ELR (cell line): ENCODE results near the gene SPI1.

Source experiments
- DNase-seq: peaks from one replicate; pipeline ENCODE4 v3.0.0-alpha.2; 2015; ENCODE audit warnings: low read depth

Gene SPI1

DNA sequence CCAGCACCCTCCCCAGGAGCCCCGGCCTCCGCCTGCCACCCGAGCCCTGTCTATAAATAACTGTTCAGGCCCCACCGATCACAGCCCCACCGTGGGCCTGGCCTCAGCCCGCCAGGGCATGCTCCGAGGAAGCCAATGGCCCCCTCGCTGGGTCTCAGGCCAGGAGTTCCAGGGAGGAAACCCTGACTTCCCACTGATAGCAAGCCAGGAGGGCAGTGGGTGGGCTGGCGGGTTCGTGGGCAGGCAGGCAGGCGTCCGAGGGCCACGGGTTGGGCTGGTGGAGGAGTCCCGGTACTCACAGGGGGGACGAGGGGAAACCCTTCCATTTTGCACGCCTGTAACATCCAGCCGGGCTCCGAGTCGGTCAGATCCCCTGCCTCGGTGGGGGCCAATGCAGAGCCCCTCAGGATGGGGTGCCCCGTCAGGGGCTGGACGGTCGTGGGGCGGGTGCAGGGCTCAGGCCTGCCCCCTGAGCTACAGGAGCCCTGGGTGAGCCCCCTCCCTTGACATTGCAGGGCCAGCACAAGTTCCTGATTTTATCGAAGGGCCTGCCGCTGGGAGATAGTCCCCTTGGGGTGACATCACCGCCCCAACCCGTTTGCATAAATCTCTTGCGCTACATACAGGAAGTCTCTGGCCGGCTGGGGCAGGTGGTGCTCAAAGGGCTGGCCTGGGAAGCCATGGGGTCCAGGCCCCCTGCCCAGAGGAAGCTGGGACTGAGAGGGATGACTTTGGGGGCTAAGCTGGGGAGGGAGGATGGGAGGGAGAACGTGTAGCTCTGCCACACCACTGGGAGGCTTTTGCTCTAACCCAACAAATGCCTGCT is at the start of gene SPI1:
SPI1 (minus strand) TSS at position 538 of the 826 bp plus-strand sequence; CDS start at position 344, 194 bp downstream.
- no peak for DNase-seq

DNA sequence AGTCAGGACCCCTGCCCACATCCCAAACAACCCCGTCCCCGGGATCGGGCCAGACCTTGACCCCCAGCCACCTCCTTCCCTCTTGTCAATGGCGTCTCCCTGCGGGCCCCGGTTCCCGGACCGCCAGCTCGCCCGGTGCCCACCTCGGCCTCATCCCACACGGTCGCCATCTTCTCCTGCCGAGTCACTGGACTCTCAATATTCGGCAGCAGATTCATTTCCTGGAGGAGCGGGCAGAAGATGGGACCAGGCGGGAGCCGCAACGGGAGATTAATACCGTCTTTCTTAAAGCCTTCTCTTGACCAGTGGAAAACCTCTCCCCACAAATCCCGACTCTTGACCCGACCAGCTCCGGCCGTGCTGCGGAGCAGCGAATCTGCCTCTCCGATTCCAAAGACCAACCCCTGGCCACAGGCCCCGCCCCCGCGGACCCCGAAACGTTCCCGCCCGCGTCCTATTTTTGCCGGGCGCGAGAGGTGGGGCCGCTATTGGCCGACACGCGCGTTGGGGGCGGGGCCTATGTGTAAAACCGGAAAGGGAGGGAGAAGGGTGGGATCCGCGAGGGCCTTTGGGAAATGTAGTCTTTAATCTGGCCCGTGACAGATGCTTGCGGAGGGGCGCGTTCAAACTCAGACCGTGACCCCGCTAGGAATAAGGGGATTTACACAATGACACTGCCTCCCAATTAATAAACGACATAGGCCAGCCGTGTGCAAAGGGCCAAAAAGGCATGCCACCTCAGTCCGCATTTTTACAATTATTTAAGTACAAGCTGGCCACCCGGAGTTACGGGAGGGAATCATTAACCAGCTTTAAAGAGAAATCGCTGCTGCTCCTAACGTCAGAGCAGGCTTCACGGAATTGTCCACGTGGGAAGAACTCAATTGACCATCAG is 48.0 kb upstream of the SPI1 start, which contains the start of gene PSMC3:
PSMC3 (minus strand) TSS at position 378 of the 895 bp plus-strand sequence; CDS start at position 218, 160 bp downstream.
- DNase-seq = peak; percentile 99

DNA sequence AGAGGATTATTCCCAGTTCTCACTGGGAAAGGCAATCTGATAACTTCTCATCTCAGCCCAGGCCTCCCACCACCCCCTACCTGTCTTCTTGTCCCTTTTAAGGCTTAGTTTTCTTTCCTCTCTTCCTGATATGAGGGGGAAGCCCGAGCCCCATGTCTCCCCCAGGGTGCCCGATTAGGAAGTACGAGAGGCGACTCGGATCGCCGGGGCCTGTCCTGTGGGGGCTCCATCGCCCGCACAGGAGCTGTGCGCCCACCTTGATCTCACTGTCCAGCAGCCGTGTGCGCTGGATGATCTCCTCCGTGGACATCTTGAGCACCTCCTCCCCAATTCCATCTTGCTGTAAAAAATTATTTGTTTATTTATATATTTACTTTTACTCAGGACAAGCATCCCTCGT is 47.3 kb upstream of the SPI1 start:
- DNase-seq = no peak

DNA sequence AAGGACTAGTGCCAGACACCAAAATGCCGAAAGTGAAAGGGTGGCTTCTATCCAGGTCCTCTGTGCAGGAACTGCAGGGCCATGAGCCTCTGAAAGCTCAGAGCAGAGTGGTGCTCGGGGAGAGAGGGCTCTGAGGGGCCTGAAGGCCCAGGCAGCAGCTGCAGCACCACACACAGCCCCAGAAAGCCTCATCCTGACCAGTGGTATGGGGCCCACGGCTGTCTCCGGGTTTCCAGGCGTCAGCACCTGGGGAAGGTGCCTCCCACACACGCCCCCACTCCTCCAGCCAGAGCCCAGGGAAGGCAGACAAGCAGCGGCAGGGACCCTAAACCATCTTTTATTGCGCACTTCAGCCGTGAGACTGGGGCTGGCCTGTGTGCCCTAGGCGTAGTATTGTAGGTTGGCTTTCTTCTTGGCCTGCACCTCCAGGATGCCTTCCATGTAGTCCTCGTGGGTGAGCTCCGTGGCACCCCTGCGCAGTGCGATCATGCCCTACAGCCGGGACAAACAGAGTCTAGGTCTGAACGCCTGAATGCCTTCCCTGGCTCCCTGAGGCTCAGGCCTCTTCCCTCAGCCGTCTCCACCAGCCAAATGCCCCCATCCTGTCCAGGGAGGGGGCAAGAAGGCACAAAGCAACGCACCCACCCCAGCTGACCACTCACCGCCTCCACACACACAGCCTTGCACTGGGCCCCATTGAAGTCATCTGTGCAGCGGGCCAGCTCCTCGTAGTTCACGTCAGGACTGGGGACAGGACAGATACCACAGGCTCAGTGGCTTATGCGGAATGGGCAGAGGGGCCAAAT is 40.3 kb upstream of the SPI1 start:
- no peak for DNase-seq

DNA sequence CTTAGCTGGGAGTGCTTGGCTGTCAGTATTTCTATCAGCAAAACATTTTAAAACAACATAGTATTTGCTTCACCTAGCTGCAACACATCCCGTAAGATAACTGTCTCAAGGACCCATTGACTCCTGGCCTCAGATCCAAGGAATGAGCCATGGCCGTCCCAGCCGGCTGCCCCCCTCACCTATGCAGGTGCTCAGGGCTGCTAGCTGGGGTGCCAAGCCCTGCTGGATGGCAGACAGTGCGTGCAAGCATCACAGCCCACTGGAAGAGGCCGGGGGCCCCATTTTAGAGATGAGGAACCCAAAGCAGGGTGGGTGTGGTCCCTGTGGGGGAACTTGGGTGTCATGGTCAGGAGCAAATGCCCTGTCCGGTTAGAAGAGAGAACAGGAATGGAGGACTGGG is 39.4 kb upstream of the SPI1 start:
- DNase-seq = no peak

DNA sequence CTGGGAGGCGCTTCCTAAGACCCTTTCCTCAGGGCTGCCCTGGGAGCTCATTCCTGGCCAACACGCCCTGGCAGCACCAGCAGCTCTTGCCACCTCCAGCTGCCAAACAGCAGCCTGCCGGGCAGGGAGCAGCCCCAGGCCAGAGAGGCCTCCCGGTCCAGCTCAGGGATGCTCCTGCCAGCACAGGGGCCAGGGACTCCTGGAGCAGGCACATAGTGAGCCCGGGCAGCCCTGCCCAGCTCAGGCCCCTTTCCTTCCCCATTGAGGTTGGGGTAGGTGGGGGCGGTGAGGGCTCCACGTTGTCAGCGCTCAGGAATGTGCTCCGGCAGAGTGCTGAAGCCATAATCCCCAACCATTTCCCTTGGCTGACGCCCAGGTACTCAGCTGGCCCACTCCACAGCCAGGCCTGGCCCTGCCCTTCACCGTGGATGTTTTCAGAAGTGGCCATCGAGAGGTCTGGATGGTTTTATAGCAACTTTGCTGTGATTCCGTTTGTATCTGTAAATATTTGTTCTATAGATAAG is 37.7 kb upstream of the SPI1 start:
- peak; percentile 95 for DNase-seq

DNA sequence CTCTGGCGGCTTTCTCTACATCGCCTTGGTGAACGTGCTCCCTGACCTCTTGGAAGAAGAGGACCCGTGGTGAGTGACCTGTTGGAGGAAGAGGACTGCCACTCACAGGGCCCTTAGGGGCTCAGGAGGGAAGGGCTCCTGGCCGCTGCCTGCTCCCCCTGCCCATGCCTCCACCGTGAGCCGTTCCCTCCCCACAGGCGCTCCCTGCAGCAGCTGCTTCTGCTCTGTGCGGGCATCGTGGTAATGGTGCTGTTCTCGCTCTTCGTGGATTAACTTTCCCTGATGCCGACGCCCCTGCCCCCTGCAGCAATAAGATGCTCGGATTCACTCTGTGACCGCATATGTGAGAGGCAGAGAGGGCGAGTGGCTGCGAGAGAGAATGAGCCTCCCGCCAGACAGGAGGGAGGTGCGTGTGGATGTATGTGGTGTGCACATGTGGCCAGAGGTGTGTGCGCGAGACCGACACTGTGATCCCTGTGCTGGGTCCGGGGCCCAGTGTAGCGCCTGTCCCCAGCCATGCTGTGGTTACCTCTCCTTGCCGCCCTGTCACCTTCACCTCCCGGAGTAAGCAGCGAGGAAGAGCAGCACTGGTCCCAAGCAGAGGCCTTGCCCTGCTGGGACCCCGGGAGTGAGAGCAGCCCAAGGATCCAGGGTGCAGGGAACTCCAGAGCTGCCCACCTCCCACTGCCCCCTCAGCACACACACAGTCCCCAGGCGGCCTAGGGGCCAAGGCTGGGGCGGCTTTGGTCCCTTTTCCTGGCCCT is 36.9 kb upstream of the SPI1 start:
- no peak for DNase-seq

DNA sequence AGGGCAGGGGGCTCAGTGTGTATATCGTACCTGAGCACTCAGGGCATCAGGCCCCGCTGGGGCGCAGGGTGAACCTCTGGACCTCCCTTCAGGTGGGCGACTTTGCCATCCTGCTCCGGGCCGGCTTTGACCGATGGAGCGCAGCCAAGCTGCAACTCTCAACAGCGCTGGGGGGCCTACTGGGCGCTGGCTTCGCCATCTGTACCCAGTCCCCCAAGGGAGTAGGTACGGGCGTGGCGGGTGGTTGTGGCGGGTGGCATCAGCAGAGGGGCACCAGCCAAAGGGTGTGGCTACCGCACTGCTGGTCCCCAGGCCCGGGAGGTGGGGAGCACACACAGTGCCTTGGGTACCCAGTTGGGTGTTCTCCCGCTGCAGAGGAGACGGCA is 36.3 kb upstream of the SPI1 start:
- DNase-seq = no peak

DNA sequence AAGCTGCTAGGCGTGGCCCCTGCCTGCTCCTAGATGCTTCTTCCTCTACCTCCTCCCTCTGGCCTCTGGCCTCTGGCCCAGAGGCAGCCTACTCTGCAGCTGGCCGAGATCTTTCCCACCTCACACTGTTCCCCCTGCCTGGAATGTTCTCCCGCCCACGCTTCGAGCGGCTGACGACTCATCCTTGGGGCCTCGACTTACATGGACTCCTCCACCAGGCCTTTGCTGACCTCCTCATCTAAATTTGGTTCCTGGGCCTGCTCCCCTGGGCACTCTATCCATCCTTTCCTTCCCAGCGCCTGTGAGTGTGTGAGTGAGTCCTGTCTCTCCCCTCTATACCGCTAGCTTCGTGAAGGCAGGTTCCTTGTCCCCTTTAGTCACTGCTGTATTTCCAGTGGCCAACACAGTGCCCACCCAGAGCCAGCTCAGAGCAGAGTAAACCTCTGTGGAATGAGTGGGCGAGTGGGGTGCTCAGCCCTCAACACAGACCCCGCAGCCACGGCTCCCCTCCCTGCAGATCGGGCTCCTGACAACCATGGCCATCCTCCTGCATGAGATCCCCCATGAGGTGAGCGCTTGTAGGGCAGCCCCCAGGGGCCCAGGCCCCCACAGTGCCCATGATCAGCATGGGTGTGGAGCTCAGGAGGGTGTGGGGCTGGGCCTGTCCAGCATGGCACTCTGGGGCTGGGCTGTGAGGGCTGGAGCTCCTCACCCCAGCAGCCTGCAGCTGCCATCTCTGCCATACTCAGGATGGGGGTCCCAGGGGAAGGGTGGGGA is 35.7 kb upstream of the SPI1 start:
- peak; percentile 72 for DNase-seq

DNA sequence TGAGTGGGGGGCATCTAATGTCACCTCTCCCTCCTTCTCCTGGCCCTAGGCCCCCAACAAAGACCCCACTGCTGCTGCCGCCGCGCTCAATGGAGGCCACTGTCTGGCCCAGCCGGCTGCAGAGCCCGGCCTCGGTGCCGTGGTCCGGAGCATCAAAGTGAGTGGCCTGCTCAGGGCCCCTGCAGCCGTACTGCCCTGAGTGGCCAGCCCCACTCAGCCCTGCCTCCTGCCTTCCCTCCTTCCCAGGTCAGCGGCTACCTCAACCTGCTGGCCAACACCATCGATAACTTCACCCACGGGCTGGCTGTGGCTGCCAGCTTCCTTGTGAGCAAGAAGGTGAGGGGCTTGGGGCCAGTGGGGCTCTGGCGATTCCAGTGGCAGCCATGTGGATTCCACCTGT is 35.0 kb upstream of the SPI1 start:
- DNase-seq = no peak

DNA sequence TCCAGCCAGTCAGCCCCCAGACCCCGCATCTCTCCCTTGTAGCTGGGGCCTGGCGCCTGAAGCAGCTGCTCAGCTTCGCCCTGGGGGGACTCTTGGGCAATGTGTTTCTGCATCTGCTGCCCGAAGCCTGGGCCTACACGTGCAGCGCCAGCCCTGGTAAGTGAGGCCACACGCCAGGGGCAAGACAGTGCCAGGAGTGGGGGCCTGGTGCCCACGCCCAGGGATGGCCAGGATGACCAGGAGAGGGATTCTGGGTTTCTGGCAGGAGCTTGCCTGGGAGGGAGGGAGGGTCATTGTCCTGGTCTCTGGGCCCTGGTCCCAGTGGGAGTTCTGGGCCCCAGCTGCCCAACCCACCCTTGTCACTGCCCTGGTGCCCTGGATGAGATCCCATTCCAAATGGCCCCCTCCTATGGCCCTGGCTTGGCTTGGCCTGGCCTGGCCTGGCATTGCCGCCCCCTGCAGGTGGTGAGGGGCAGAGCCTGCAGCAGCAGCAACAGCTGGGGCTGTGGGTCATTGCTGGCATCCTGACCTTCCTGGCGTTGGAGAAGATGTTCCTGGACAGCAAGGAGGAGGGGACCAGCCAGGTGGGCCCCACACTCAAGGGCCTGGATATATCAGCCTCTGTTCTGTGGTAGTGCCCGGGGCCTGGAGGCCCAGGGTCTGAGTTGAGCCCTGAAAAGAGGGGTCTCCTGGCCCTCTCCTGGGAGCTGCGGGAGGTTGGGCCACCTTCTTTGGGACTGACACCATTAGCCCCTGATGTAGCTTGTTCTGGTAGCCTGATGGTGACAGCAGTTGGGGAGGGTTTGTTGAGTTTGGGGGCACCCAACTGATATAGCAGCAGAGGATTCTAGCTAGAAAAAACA is 33.8 kb upstream of the SPI1 start:
- peak; percentile 64 for DNase-seq

DNA sequence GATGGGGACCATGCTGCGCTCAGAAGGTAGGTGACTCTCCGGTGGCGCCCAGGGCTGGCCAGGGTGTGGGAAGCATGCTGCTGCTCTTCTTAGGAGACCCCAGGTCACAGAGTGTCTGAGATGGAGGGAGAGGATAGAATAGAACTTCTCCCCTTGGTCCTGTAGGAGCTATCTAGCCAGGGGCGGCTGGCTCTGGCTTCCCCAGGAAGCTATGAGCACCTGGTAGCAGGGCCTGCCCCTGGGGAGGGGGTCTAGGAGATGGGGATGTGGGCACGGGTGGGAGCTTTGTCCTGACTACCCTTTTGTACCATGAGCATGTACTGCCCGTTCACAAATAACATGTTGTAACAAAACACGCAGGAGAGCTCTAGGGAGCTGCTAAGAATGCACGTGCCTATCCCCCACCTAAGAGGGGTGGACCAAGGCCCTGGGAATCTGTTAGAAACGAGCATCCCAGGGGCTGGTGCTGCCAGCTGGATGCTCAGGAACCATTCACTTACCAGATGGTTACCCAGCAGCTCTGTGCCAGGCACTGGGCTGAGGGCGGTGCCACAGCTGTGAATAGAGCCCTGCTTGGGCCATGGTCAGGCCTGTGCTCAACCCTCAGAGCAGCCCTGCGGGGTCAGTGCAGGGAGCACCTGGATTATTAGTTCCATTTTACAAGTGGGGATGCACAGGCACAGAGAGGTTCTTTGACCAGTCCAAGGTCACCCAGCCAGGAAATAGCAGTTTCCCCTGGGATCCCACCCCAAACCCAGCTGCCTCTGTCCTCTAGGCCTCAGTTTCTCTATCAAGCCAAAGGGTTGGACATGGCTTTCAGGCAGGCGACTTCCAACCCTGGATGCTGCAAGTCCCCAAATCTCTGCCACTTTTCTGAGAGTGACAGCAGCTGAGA is 32.3 kb upstream of the SPI1 start:
- DNase-seq = no peak

DNA sequence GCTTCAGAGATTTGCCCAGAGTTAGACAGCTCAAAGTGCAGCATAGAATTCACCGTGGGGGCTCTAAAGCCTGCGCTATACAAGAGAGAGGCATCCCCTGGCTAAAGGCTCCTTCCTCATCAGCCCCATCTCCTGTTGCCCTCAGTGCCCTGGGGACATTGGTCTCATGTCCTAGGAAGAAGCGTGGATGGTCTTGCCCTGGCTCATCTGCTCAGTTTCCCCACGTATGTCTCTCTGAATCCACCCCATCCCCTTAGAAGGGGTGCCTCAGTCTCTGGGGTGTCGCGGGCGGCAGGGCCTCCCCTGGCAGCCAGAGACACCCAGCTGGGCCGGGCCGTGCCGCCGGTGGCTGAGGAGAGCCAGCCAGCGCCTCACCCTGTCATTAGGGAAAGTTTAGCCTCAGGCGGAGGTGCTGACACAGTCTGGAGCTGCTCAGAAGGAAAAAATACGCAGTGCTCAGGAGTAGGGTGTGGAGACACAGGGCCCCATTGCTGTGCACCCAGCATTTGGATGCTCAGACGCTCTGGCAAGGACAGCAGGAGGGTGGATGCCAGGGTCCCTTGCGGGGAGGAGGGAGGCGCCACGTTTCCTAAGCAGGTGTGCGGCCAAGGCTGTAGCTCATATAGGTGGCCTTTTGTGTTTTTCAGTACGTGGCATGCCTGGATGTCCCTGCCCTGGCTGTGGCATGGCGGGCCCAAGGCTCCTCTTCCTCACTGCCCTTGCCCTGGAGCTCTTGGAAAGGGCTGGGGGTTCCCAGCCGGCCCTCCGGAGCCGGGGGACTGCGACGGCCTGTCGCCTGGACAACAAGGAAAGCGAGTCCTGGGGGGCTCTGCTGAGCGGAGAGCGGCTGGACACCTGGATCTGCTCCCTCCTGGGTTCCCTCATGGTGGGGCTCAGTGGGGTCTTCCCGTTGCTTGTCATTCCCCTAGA is 31.4 kb upstream of the SPI1 start:
- DNase-seq = peak; percentile 80

DNA sequence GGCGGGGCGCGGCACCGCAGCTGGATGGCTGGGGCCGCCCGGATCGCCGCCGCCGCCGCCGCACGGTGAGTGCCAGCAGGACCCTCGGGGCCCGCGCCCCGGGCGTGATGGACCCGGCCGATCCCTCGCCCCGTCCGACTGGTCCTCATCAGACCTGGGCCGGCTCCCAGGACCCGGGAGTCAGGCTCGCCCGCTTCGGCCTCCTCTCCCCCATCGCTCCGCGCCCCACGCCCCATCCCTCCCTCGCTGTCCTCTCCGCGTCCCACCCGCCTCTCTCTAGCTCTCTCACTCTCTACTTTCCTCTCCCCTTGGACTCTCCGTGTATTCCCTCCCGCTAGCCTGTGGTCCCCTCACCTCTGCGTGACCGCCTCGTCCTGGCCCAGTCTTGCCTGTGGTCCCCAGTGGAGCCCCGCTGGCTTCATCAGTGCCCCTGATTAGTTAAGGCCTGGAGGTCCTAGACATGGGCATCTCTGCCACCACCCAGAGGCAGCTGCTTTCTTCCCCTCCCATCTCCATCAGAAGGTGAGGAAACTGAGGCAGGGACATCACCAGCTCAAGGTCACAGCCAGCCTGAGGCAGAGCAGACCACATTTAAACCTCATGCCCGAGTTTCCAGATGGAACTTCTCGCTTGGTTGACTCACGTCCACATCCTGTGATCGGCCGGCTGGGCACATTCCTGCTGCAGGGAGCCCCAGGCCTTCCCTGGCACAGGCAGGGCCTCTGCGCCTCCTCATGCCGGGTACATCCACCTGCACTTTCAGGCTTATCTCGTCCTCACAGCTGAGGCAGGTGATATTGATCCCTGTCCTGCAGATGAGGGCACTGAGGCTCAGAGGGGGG is 30.5 kb upstream of the SPI1 start:
- peak; percentile 94 for DNase-seq

DNA sequence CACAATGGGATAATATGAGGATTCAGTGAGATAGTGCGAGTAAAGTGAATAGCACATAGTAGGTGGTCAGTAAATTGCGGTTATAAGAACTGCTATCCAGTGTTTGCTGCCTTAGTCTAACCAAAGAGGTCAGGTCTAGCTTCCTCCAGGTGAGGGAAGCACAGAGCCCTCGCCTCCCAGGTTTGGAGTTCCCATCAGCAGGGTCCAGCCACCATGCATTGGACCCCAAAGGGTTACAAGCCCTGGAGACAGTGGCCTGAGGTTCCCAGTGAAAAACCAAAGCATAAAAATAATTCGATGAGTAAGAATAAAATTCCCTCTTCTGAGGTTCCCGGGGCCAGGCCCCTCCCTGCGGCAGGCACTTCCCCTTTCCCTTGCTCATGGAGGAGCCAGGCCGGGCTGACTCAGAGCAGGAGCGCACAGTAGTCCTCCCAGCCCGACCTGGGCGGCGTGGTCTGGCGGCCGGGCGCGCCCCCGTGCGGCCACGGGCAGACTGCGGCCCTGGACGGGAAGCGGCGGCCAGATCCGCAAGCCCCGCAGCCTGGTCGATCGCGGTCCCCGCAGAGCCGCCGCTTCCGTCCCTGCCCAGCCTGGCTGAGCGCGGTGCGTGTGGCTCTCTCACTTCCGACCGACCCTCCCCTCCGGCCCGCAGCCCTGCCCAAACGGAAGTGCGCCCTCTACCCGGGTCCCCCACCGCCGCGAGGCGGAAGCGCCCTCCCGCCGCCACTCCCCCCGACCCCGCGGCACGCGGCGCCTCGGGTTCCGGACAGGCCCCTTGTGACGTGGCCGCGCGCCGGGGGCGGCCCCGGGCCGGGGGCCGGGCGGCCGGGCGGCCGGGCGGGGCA is 29.6 kb upstream of the SPI1 start, which contains the start of gene SLC39A13:
SLC39A13 (plus strand) TSS at position 845 of the 845 bp plus-strand sequence. CDS start 1,505 bp downstream, outside the sequence.
- DNase-seq = peak; percentile 97
